A172 (cell line): Measurements from ENCODE around the gene HNRNPH2. TPM values are rescaled to one million over a fixed set of nuclear protein-coding genes. Genes with fewer than 3 reads are reported as not detected.
A peak's percentile ranks its signal among the peaks of the same experiment; 100 is the strongest.

Source experiments
- DNase-seq: peaks from one replicate; pipeline ENCODE4 v3.0.0-alpha.2; 2015; ENCODE audit warnings: low spot score
- total RNA-seq: library from RNA; depleted of rRNA; stranded (reverse); fragments of >200 nt; shearing (Covaris generic); gene quantifications from 2 replicates; pipeline ENCODE4 v1.2.3, GENCODE V29; 2014; rRNA removed

HNRNPH2 gene
- total RNA-seq, result 47.8 and 49.7 TPM in 2 replicates

DNA sequence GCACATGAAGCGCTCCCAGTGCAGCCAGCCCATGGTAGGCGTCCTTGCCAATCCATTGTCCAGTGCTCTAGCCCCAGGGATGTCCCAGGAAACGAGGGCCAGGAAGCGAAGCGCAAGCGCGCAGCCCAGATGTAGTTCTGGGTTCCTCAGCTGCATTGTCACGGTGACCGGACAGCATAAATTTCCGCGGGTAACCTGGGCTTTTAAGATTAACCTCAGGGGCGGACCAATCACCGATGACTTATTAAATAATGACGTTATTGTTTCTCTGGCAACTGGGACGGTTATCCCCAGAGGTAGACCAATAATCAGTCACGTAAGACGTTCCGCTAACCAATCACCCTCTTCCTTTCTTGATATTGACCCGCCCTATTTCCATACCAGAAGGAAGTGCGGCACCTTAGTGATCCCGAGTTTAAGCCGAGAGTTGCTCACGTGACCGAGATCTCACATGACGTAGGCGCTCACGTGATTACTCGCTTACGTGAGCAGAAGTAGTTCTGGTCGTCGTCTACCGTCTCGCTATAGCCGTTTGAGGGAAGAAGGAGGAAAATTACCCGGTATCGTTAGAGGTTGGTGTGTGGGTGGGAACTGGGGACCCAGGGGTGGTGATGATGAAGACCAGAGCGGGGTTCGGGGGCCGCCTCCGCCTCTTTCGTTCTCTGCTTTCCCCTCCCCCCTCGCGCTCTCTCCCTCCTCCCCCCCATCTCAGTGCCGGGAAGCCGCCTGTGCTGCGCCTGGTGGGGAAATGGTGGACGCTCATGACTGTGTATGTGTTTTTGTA lies at the start of gene HNRNPH2, which contains the start of gene GLA:
Gene HNRNPH2 (plus strand): TSS at position 475 of the 784 bp plus-strand sequence. CDS start 3,767 bp downstream, outside the sequence.
Gene GLA (minus strand): TSS at position 178 of the 784 bp plus-strand sequence. CDS start 22 bp downstream, at position 156.
- DNase-seq, result peak; percentile 93

- no peak for DNase-seq
Measured at GRCh38 chrX:101359966-101360365, 48.1 kb upstream of the HNRNPH2 start.

DNA sequence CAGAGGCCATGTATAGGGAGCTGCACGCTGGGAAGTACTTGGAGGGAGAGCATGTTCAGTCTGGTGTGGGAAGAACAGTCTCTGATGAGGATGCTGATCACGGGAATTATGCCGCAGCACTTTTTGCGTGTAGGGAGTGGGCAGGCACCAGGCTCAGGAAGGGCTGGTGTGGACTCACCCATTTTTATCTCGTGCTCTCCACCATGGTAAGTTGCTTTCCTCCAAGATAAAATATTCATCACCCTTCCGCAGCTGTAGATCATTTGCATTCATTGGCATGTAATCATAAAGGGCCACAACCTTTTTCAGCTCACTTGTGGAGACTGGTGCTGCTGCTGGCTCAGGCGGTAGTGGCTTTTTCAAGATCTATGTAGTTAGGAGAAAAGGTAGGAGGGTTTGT lies 47.6 kb upstream of the HNRNPH2 start:
- no peak for DNase-seq

DNA sequence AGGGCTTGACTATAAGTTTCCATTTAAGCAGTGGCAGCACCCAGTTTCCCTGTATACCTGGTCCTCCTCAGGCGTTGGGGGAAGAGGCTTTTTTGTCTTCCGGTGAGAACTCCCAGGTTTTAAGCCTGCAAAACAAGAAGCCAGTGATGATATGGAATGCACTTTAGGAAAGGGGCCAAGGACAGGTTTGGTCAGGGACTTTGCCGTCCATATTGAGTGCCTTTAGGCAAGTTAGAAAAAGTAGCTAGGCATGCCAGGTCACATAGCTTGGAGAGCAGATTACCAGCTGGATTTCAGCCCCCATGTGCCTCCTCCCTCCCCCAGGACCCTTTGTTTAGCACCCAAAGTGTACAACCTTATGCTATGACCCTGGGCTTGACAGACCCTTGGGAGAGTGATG lies 45.9 kb upstream of the HNRNPH2 start:
- DNase-seq, result no peak

DNA sequence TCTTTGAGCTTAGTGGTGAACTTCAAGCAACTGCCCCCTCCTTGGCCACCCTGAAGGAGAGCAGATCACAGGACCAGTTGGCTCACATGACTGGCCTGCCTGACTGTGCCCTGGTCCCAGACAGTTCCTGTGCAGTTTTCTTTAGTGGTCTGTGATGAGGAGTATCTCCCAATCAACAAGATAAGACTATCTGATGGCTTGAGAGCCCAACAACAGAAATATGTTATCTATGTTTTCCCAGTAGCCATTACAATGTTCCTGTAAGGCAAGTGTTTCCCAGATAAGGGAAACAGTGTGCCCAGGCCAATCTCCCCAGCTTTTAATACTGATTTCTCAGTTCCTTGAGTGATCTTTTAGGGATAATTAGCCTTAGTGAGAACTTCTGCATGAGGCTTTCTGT lies 45.3 kb upstream of the HNRNPH2 start:
- DNase-seq, result no peak

GRCh38 chrX:101365301-101365795 lies 42.7 kb upstream of the HNRNPH2 start:
- DNase-seq, result no peak

GRCh38 chrX:101368800-101369199 lies 39.2 kb upstream of the HNRNPH2 start:
- no peak for DNase-seq

GRCh38 chrX:101369687-101370086 lies 38.3 kb upstream of the HNRNPH2 start:
- no peak for DNase-seq

DNA sequence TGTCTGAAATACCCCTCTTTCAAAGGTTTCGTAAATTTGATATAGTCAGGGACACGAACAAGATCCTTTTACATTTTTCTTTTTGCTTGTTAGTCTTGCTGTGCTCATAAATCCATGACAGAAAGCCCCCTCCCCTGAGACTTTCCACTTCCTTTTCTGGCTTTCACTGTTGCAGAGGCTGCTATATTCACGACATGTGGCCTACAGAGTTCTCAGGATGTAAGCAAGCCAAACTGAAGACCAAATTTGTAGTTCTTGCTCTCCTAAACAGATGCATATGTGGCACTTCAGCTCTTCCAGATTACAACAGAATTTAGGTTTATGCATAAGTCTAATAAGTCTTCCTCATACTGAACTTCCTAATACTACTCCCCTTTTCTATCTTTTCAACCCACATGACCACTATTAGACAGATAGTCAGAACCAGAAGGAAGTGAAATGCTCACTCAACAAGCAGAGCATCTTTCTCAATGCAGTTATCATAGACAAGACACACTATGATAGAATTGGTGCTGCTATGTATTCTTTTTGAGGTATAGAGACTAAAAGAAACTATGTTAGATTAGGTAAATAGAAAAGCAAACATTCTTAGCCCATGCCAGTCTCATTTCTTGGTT lies 37.0 kb upstream of the HNRNPH2 start:
- no peak for DNase-seq

- DNase-seq, result no peak
Measured at GRCh38 chrX:101377547-101377946, 30.5 kb upstream of the HNRNPH2 start.

DNA sequence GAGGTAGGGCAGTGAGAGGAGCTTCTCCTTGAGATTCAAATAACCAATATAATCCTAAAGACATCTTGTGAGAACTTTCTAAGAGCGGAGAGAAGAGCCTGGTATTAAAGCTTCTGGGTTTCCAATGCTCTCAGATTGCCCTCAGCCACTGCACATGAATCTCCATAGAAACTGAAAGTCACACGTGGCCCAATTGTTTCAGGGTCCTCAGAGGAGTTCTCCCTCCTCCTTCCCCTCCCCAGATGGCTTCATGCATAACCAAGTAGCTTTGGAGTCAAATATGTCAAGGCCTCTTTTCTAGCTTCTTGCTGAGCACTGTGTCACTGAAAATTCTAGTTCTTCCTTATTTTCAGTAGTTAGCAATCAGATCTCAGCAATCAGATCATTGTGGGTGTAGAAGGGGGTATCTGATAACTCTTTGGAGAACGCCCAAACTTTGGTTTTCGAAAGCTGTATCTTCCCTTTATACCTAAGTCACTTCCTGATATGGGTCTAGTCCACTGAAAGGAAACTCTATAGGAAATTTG lies 24.3 kb upstream of the HNRNPH2 start:
- no peak for DNase-seq

DNA sequence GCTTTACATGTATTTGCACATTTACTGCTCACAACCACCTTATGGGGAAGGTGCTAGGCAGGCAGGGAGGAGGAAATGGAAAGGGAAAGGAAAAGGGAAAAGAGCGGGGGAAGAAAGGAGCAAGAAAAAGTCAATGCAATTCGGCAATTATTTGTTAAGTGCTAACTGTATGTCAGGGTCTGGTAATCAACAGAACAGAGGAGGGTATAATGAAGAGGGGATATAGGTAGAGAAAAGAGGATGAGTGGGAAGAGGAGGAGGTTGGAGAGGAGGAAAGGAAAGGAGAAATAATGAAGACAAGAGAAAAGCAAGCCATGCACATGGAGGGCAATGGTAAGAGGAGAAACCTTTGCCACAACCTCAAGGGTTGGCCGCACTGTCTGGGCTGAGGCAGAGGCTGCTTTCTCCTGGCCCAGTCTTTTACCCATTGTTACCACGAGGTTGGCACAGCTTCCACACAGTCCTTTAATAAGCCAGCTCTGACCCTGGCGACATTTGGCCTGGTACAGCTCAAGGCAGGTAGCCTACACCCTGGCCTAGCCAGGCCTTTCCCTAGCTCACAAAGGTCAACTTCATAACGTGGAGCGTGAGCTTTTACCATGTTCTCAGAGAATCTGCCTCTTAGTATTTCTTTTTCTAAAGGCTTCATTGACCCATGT lies 22.9 kb upstream of the HNRNPH2 start:
- no peak for DNase-seq

DNA sequence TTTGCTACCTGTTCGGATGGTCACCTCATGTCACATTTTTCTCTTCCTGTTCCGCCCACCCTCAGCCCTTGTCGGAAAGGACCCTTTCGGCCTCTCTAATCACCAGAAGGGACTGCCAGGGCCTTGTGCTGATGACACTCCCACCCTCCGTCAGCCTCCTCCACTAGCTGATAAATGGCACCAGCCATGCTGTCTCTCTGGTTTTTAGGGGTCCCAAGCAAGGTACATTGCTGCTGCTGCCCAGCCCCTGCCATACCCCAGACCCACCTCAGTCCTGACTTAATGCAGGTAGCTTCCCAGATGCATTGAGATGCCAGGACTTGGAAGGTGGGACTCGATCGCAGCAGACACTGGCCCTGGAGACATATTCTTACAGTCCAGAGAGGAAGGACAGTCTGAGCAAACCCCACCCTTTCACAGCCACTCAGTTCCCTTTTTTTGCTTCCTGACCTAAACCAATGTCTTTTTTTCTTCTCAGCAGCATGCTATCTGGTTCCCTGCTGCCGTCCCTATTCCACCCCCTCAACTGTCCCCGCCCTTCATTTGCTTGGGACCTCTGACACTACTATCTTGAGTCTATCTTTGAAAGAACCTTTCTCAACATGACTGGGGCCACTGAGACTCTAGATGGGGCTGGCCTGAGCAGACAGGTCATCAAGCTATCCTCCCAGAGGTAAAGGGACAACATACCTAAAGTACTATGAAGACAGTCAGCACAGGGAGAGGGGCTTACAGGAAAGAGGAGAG lies 22.1 kb upstream of the HNRNPH2 start, which contains the start of gene BTK:
Gene BTK (minus strand): TSS at position 397 of the 747 bp plus-strand sequence. CDS start 10,907 bp downstream, outside the sequence.
- no peak for DNase-seq

DNA sequence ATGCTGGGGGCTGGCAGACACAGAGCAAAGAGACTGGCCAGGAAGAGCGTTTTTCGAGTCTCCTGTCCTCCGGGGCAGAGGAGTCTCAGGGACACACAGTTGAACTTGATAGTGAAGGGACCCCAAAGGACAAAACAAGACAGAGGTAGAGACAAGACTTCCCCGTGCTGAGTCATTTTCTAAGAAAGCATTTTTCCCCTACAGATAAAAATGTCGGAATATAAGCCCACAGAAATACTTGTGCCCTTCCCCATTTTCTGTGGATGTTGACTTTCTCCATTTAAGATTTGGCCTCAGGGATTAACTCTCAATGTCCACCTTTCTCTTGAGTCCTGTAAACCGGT lies 21.5 kb upstream of the HNRNPH2 start:
- no peak for DNase-seq

DNA sequence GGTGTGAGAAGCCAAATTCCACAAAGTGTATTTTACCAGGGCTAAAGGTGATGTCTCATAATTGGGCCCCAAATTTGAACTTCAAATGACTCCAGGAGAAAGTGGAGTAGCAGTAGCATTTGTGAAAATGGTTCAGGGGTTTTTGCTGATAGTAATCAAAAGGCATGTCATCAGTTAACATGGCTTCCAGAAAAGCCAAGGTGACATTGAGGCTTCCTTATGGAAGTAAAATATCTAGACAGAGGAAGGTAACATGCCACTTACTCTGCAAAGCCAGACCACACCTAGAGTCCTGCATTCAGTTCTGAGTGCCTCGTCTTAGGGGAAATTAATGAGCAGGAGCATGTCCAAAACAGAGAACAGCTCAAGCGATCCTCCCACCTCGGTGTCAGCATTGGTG lies 19.4 kb upstream of the HNRNPH2 start:
- DNase-seq, result no peak

DNA sequence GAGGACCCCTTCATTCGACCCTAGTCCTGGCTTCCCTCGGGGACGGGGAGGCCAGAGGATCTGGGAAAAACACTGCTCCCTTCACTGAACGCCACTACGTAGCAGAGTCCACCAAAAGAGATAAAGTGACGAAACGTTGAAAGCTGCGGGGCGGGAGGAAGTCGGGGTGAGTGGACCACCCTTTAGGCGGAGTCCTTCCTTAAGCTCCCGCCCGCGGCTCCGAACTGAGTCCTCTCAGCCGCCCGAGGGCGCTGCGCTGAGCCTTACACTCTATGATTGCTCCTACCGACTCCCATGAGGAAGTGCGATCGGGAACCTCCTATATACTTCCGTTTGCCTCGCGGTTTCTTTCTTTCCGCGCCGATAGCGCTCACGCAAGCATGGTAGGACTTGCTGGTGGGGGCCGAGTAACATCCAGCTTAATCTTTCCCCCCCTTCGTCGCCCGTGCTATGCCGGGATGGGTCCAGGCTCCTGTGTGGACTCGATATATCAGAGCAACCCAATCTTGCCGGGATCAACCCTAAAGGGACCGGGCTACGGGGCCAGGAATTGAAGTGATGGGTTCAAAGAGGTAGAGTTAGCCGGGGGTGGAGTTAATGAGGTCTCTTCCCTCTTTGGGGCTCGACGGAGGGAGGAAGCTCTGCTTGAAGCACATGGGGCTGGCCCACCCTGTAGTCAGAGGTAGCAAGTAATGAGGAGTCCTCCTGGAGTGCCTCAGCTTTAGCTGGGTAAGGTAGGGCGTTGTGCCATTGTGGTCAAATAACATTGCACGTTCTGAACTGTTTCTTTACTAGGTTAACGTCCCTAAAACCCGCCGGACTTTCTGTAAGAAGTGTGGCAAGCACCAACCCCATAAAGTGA lies 17.1 kb upstream of the HNRNPH2 start, which contains the start of gene RPL36A:
Gene RPL36A (plus strand): TSS at position 348 of the 862 bp plus-strand sequence. CDS start 33 bp downstream, at position 381.
- DNase-seq, result peak; percentile 66

DNA sequence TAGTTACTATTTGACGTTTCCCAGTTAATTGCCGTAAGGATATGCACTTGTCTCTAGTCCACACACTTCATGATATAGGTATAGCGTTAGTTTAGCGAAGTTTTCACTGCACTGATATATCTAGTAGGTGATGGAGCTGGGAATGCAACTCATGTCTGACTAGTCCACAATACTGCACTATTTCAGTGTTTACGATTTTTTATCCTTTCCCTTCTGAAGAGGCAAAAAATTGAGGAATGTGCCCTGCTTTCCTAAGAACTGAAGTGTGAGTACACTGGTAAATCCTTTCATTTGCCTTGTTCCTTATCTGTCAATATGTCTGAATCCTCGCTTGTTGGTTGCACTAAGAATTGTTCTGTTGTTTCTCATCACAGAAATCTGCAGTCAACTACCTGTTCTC lies 16.2 kb upstream of the HNRNPH2 start:
- DNase-seq, result no peak

DNA sequence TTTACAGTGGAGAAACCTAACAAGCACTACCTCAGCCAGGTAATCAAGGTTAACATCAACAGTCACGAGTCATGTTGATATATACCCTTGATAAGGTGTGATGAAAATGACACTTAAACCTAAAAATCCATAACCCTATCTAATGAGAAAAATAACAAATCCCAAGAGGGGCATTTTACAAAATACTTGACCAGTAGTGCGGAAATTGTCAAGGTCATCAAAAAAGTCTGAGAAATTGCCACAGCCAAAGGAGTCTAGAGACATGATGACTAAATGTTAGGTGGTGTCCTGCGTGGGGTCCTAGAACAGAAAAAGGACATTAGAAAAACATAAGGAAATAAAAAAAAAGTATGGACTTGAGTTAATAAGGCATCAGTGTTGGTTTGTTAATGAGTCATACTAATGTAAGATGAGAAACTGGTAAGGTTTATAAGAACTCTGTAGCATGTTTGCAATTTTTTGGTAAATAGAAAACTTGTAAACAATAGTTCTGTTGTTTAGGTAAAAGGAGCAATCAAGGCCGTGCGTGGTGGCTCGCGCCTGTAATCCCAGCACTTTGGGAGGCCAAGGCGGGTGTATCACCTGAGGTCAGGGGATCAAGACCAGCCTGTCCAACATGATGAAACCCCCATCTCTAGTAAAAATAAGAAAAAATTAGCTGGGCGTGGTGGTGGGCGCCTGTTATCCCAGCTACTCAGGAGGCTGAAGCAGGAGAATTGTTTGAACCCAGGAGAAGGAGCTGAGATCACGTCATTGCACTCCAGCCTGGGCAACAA lies 14.3 kb upstream of the HNRNPH2 start:
- no peak for DNase-seq

DNA sequence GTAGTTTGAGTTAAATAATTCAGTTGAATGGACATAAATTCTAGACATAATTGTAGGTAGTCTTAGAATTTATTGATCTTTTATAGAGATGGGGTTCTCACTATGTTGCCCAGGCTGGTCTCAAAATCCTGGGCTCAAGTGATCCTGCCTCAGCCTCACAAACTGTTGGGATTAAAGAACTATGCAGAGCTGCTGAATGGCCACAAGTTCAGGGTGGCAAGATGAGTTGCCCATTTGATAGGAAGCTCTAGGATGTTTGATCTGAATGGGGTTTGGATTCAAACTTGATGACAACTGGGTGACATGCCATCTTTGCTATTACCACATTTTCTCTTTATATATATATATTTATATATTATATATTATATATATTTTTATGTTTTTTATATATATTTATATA lies 13.7 kb upstream of the HNRNPH2 start:
- no peak for DNase-seq

DNA sequence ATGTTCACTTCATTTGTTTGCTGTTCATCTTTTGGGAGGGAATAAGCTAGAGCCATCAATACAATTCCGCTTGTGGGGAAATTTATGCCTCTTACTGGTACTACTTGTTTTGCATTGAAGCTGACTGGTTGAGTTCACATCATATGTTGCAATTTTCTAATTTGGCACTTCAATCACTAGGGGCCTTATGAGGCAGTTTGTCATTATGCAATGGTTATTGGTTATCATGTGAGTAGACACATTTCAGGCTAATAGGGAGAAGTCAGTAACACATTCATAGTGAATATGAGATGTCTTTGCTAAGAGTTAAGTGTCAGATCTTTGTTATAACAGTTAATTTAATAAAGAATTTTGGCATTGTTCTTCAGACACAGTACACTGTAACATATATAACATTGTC lies 12.2 kb upstream of the HNRNPH2 start:
- DNase-seq, result no peak
